Fibroblast of villous mesenchyme (primary cell): Measurements from ENCODE around the gene TRAPPC10. TPM values are rescaled to one million over a fixed set of nuclear protein-coding genes. Genes with fewer than 3 reads are reported as not detected.

ENCODE experiments used
- DNase-seq: peaks from one replicate; pipeline ENCODE4 v3.0.0-alpha.2; 2010; ENCODE audit warnings: low read depth
- H3K4me3 ChIP-seq: 2 replicates; pipeline ENCODE4 v1.5.1; 2011; ENCODE audit warnings: low read depth, mild to moderate bottlenecking, low read length
- total RNA-seq: library from RNA; depleted of rRNA; stranded (reverse); fragments of >200 nt; gene quantifications from 2 replicates; pipeline ENCODE4 v1.2.3, GENCODE V29; 2012
- TF ChIP-seq, protein P1 (sequence below): IDR thresholded peaks from 2 replicates; pipeline ENCODE4 v1.5.1; 2012; ENCODE audit warnings: low read depth, mild to moderate bottlenecking, low read length; ENCODE audit not compliant: insufficient read depth

The TRAPPC10 gene
- total RNA-seq, 1 donor = 28.5 TPM

DNA sequence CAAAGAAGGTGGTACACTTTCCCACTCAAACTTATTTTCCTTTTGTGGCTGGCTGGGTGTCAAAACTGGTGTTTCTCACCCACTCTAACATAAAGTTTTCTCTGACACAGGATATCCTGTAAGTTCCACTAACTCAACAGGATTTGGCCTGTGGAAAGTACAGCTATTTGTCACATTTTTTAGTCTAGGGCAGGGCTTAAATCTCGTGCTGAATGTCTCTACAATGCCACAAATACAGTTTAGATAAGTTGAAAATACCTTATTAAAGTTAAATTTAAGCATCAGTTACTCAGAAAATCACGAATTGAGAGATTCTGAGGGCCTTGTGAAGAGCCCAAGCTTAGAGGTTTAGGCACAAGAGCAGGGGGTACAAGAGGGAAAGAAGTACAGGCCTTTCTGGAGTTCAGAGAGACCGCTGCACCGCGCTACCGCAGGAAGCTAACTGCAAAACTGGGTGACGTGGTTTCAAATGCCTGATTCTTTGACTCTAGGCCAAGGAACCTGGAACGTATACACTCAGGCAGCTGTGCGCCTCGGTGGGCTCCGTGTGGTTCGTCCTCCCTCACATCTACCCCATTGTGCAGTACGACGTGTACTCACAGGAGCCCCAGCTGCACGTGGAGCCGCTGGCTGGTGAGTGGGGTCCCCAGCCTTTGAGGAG lies 71.7 kb downstream of the TRAPPC10 start:
- DNase-seq = no peak
- TF ChIP-seq, protein P1, sequence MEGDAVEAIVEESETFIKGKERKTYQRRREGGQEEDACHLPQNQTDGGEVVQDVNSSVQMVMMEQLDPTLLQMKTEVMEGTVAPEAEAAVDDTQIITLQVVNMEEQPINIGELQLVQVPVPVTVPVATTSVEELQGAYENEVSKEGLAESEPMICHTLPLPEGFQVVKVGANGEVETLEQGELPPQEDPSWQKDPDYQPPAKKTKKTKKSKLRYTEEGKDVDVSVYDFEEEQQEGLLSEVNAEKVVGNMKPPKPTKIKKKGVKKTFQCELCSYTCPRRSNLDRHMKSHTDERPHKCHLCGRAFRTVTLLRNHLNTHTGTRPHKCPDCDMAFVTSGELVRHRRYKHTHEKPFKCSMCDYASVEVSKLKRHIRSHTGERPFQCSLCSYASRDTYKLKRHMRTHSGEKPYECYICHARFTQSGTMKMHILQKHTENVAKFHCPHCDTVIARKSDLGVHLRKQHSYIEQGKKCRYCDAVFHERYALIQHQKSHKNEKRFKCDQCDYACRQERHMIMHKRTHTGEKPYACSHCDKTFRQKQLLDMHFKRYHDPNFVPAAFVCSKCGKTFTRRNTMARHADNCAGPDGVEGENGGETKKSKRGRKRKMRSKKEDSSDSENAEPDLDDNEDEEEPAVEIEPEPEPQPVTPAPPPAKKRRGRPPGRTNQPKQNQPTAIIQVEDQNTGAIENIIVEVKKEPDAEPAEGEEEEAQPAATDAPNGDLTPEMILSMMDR = no peak
- H3K4me3 ChIP-seq = no peak overlapping the region

DNA sequence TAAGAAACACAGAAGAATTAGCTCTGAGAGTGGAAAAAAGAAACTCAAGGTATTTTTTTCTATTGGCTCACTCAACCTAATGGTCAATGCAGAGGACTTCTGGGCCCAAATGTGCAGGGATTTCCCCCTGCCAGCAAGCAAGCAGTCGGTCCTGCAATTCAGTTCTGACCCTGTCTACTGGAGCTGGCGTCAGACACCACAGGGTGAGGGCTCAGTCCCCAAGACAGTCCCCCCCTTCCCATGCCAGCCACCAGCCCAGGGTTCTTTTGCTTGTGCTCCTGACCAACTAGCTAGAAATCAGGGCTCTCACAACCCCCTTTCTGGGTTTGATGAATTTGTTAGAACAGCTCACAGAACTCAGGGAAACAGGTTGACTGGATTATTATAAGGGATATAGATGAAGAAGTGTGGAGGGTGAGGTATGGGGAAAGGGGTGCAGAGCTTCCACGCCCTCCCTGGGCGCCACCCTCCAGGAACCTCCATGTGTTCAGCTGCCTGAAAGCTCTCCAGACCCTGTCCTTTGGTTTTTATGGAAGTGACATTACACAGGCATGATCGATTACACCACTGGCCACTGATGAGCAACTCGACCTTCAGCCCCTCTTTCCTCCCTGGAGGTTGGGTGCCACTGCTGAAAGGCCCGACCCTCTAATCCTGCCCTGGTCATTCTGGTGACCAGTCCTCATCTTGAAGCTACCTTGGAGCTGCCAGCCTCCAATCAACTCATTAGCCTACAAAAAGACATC lies 72.6 kb downstream of the TRAPPC10 start:
- no peak overlapping the region for H3K4me3 ChIP-seq
- TF ChIP-seq, protein P1 = no peak
- peak; percentile 6 for DNase-seq

DNA sequence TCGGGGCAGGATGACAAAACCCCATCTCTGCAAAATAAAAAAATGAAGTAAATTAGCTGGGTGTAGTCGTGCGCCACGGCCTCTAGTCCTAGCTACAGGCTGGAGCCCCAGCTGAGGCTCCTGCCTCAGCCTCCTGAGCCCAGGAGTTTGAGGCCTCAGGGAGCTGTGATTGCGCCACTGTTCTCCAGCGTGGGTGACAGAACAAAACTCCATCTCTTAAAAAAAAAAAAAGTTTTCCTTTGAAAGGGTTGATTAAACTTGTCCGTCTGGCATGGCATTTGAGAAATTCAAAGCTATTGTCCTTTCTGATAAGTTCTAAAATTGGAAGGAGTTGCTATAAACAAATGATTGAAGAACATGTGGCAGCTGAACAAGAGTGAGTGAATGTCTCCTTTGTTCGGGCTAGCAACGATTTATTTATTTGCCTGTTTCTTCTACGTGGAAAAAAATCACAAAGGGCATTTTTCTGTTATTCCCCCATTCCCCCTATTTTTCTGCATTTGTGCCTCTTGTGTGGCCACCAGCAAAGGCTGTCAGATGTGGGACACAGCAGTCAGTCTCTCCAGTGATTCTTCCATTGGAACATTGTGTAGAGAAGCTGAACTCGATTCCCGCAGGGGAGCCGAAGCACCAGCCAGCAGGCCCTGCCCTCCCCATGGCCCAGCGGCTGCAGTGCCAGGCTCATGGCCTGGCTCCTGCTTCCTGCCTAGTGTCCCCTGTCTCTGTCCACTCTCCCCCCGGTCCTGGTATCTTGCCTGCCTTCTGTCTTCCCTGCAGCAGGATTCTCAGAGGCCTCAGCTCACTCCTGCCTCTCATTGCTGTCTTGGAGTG lies 73.6 kb downstream of the TRAPPC10 start:
- TF ChIP-seq, protein P1 = no peak
- peak; percentile 5 for DNase-seq
- no peak overlapping the region for H3K4me3 ChIP-seq

- DNase-seq = no peak
- no peak overlapping the region for H3K4me3 ChIP-seq
- TF ChIP-seq, protein P1 = no peak
Measured at GRCh38 chr21:44086636-44087425, 74.7 kb downstream of the TRAPPC10 start.

DNA sequence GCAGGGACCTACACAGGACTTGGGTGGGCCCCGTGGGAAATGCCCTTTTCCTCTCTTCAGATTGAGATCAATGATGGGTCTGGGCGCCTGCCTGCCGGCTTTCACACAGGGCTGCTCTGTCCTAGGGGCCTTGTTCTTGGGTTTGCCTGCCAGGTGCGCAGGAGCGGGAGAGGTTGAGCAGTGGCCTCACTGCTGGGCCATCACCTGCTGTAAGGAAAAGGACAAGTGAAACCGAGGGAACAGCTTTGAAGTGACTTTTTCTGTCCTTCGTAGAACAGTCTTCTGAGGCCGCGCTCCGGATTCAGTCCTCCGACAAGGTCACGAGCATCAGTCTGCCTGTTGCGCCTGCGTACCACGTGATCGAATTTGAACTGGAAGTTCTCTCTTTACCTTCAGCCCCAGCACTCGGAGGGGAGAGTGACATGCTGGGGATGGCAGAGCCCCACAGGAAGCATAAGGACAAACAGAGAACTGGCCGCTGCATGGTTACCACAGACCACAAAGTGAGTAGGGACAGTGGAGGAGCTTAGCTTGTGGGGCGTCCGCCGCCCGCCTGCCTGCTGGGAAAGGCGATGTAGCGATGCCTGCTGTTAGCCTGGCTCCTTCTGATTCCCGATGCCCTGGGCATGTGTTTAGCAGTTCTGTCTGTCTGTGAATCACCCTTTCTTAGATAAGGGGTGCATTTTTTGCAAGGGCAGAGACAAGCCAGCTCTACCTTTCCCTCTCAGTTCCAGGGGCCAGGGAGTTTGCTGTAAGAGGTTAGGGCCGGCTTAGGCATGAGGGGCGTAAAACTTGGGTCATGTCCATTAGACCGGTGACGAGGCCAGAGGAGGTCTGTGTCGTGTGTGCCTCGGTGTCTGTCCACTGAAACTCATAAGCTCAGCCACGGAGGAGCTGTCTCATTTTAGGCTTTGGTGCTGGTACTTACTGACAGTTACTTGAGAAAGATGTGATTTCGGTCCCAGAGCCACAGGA lies 75.6 kb downstream of the TRAPPC10 start:
- no peak overlapping the region for H3K4me3 ChIP-seq
- DNase-seq = no peak
- TF ChIP-seq, protein P1 = no peak
